LNCAP (cell line): Measurements from ENCODE around the gene SDHB.

Experiments used
- TF ChIP-seq, protein P1 (sequence below): fragments of 450-650 bp; IDR thresholded peaks from 2 replicates; pipeline ENCODE4 v1.5.1; 2017; ENCODE audit warnings: mild to moderate bottlenecking

SDHB gene

GRCh38 chr1:17096584-17096983 is 42.8 kb upstream of the SDHB start:
- TF ChIP-seq, protein P1, sequence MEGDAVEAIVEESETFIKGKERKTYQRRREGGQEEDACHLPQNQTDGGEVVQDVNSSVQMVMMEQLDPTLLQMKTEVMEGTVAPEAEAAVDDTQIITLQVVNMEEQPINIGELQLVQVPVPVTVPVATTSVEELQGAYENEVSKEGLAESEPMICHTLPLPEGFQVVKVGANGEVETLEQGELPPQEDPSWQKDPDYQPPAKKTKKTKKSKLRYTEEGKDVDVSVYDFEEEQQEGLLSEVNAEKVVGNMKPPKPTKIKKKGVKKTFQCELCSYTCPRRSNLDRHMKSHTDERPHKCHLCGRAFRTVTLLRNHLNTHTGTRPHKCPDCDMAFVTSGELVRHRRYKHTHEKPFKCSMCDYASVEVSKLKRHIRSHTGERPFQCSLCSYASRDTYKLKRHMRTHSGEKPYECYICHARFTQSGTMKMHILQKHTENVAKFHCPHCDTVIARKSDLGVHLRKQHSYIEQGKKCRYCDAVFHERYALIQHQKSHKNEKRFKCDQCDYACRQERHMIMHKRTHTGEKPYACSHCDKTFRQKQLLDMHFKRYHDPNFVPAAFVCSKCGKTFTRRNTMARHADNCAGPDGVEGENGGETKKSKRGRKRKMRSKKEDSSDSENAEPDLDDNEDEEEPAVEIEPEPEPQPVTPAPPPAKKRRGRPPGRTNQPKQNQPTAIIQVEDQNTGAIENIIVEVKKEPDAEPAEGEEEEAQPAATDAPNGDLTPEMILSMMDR, result no peak

DNA sequence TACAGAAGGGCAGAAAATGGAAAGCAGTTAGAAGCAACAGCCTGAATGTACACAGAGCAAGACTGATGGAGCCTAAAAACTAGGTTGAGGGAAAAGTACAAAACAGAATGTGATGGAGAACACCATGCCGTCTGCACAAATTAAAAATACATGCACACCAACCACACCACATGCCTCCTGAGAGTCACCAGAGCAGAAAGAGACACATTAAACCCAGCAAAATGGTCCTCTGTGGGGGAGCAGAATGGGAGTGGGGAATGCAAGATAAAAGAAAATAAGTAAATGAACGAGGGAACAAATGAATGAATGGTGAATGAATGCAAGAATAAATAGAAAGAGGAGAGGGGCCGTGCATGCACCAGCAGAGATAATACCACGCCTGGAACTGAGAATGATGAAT is 41.3 kb upstream of the SDHB start:
- TF ChIP-seq, protein P1, result no peak

GRCh38 chr1:17094664-17095063 is 40.8 kb upstream of the SDHB start:
- TF ChIP-seq, protein P1, result no peak

- TF ChIP-seq, protein P1, result no peak
Measured at GRCh38 chr1:17093822-17094393, 40.1 kb upstream of the SDHB start.

GRCh38 chr1:17091252-17091651 is 37.4 kb upstream of the SDHB start:
- TF ChIP-seq, protein P1, result no peak

DNA sequence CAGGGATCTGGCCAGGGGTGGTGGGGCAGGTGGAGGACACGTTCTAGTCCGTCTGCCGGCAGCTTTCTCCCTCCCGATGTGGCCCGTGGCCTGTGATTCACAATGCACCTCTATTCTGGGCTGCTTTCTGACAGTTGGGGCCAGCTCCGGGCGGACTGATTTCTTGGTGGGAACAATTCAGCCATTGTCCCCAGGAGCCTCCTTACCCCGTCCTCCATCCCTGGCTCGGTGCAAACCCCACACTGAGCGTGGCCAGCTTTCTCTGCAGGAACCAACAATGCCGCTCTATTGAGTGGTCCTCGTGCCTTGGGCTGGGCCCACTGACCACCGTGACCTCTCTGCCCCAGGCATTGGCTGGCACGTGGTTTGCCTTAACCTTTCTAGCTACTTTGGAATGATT is 35.7 kb upstream of the SDHB start:
- TF ChIP-seq, protein P1, result no peak

DNA sequence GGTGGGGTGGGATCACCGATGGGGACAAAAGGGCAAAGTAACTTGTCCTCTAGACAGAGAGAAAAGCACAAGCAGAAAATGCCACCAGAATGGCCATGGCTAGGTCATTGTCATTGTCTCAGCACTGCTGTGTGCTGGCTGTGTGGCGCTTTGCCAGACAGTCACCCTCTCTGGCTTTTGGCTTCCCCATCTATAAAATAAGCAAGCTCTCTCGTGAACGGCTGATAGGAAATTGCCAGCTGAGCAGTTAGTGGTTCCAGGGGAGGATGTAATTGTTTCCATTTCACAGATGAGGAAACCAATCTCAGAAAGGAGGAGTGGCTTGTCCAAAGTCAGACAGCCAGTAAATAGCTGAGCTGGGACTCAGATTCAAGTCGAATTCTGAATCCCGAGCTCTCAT is 32.9 kb upstream of the SDHB start:
- TF ChIP-seq, protein P1, result no peak

DNA sequence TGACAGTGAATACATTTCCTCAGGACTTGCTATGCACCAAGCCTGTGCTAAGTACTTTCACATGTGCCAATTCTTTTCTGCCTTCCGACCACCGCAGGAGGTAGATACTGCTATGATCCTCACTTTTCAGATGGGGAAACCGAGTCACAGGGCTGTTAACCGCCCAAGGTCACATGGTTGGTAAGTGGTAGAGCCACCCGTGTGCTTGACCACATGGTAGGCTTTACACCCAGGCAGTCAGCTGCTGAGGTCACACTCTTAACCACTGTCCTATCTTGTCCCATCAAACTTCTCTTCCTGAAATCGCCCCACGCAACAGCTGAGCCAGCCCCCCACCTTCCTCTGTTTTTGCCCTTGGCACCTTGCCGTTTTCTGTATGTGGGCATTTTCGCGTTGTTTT is 31.0 kb upstream of the SDHB start:
- TF ChIP-seq, protein P1, result no peak
